SH-SY5Y (cell line): ENCODE measurements around the gene FAM200A.
A peak's percentile ranks its signal among the peaks of the same experiment; 100 is the strongest.

Experiments
- GATA2 ChIP-seq: IDR thresholded peaks from 2 replicates; pipeline ENCODE4 v1.6.1; 2011; ENCODE audit warnings: mild to moderate bottlenecking, low read depth, low read length
- GATA3 ChIP-seq: IDR thresholded peaks from 2 replicates; pipeline ENCODE4 v1.6.1; 2011; ENCODE audit warnings: low read depth, mild to moderate bottlenecking, low read length, moderate library complexity

Gene FAM200A

DNA sequence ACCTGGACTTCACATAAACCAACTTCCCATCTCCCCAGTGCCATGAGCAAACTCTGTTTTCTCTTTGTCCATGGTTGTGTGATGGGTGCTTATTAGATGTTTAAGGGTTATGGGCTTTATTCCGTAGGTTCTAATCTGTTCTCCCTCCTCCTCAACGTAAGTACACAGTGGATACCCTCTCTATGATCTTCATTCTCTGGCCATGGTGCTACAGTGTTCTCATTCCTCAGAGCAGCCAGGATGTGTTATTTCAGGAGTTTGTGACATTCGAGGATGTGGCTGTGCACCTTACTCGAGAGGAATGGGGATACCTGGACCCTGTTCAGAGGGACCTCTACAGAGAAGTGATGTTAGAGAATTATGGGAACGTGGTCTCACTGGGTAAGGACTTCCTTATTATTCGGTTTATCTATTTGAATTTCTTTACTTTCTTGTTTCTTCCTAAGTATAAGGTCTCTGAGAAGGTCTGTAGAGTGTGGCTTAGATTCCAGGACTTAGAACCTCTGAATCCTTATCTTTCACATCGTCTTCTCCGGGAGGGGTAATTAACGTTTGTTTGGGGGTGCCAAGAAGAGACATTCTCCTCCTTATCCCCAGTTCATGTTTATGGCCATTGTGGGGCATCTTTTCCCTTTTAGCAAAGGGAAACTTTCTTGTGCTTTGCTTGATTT is 10.3 kb upstream of the FAM200A start:
- TF ChIP-seq GATA2 (no peak), GATA3 (no peak)

DNA sequence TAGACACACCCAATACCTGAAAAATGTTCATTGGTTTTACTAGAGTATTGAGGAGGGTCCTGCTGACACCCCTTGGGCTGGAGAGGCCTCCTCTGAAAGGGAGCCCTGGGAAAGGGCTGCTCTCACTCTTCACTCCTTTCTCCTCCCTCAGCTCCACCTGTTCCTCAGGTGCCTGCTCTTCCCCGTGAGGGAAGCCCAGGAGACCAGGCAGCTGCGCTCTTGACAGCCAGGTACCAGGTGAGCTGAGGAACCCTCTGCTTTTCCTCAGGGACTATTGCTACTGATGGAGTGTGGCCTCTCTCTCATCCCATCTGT is 9.8 kb upstream of the FAM200A start:
- TF ChIP-seq GATA3: no peak
- TF ChIP-seq GATA2: no peak

DNA sequence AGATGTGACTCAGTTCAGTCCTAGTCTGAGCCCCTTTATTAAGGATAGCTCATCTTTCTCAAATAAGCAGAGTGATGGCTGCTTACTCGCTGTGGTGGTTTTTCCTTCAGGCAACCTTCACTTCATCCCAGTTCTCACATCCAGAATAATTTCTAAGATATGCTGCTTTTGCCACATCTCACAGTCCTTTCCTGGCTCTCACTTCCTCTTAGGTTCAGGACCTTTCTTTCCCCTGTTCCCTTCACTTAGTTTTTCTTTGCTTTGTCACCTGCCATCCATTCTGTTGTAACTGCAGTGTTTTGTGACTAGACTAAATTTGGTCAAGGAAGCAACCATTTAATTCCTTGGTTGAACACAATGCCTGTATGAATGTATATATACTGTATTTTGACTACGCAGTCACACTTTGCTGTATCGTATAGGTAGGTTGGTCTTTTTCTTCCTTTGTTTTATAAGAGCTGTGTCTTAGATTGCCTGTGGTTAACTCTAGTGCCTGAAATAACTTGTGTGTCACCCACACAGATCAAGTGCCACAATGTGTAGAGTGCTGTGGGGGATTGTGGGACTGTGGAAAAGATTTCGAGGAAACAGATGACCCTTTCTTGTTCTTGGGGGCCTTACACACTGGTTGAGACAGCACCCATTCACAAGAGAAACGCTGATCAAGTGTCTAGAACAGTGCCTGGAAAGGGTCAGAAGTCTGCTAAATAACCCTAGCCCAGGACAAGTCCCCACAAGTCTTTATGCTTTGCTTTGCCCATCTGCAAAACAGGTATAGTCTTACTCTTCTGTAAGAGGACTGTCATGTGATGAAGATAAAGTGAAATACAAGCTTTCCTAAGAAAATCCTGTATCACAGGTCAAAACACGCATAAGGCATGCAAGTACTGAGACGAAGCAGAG is 9.2 kb upstream of the FAM200A start:
- no peak for TF ChIP-seq GATA3
- TF ChIP-seq GATA2: no peak

DNA sequence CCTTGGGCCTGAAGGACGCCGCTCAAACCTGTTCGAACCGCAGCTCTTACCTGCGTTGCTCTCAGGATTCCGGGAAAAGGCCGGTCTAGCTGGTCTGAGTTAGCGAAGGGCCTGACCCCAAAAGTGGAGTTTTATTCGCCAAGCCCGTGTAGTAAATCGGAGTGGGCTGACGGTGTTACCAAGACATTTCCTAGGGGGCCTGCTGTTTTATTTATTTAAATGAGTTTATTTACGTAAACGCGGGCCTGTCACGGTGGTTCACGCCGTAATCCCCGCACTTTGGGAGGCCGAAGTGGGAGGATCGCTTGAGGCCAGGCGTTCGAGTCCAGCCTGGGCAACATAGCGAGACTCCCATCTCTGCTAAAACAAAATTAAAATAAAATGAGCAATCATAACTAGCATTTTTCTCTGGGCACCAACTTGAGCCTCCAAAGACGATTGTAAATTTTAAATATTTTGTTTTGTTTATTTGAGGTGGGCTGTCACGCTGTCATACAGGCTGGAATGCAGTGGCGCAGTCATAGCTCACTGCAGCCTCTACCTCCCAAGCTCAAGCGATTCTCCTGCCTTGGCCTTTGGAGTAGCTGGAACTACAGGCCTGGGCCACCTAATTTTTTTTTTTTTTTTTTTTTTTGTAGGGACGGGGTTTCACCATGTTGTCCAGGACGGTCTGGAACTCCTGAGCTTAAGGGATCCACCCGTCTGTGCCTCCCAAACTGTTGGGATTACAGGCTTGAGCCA is 7.4 kb upstream of the FAM200A start:
- no peak for TF ChIP-seq GATA3
- TF ChIP-seq GATA2: no peak

DNA sequence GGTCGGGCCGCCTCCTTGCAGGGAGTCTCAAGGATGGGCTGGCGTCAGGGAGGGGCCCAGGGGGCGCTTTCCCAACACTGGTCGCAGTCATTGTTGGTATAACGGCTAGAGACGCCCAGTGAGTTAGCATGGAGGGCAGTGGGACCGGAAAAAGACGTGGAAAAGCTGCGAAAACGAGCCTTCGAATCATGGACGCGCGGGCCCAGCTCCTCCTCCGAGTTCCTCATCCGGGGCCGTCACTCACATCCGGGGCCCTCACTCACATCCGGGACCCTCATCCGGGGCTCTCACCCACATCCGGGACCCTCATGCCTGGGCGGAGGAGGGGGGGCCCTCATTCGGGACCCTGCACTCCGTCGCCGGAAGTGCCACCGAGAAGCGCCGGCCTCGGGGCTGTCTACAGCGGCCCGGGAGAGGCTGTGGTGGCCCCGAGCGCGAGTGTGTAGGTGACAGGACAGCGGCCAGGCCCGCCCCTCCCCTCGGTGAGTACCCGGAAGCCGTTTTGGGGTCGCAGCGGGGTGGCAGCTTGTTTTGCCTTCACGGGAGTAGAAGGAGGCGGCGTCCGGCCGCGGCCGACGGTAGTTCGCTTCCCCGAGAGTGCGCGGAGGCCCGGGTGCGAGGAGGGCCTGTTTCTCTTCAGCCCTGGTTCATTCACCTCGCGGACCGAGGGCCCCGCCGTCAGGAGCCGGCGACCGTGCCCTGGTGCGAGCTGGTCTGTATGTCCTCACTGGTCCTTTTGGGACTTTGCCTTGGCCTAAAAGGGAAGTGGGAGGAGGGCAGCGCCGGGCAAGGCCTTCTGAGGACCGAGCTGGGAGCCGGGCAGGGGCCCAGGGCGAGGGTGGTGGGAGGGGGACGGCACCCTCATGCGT is 6.6 kb upstream of the FAM200A start, which contains the start of gene ZNF655:
Gene ZNF655 (plus strand): TSS at position 337 of the 869 bp plus-strand sequence. CDS start 1,918 bp downstream, outside the sequence.
- 0 out of 2 replicates have a peak, but pooled peaks have one; percentile 5 for TF ChIP-seq GATA2
- no peak for TF ChIP-seq GATA3

DNA sequence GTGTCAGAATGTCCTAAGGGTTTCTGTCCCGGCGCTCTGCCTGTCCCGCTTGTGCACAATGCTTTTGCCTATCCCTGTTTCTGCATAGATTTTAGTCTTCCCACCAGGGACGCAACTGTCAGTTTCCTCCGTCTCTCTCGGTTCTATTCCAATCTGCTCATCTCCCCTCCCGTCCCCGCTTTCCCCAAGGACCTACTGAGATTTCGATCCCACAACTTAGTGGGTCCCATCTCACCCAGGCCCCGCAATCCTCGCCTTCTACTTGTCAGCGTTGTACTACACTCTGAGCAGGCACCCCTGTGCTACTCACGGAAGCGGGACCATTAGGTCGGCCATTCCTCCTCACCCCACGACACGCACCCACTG is 6.0 kb upstream of the FAM200A start:
- TF ChIP-seq GATA3 (no peak), GATA2 (peak; percentile 39; the same call in 1 of the 2 replicates)

DNA sequence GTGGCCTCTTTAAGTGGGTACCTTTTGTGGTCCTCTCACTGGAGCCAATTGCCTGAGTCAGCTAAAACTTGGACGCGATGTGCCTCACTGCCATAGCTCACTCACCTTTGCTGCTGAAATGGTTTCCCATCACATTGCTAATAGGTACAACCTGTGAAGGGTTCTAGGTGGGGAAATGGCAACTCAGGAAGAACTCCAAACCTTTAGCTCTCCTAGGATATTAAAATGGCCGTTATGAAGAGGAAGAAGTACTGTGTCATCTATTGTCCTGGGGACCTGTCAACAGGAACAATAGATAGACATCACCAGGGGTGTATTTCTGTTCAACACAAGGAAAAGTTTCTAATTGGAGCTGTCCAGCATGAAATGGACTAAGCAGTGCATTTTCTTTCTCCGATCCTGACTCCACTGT is 5.3 kb upstream of the FAM200A start:
- no peak for TF ChIP-seq GATA3
- TF ChIP-seq GATA2: no peak

DNA sequence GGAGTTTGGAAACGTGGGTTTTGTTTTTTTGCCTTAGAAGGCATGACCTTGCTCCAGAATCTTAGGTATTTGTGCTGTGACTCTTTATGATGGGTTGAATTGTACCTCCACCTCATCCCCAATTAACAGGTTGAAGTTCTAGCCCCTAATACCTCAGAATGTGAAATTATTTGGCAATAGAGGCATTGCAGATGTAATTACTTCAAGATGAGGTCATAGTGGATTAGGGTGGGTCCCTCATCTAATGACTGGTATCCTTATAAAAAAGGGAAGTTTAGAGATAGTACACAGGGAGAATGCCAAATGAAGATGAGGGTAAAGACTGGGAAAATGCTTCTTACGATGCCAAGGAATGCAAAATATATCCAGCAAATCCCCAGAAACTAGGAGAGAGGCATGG is 3.0 kb upstream of the FAM200A start:
- TF ChIP-seq GATA2 (no peak), GATA3 (no peak)

DNA sequence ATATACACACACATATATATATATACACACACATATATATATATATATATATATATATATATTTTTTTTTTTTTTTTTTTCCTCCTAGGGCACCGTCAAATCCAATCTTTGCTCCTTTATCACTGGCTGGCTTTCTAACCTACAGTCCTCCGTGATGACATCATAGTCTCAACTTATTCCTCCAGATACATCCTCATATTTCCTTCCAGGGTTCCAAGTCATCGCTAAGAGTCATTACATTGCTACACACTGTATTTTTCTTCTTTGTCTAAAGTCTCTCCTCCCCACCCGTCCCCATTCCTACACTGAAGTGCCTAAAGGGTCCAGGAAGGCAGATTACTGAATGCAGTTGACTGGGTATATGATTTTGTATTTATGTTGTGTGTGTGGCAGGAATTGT is 1.1 kb upstream of the FAM200A start:
- TF ChIP-seq GATA3 (no peak), GATA2 (no peak)

DNA sequence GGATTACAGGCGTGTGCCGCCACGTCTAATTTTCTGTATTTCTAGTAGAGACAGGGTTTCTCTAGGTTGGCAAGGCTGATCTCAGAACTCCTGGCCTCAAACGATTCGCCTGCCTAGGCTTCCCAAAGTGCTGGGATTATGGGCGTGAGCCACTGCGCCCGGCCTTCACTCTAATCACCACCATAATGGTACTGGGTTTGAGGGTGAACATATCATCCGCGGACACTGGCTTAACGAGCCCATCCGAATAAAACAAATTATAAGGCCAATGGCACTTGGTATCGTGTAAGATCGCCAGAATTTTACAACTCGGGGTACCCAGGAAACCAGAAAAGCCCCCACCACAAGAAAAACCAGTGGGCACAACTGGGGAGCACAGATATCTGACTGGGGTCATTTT is 580 bp downstream of the FAM200A start:
- no peak for TF ChIP-seq GATA3
- no peak for TF ChIP-seq GATA2

DNA sequence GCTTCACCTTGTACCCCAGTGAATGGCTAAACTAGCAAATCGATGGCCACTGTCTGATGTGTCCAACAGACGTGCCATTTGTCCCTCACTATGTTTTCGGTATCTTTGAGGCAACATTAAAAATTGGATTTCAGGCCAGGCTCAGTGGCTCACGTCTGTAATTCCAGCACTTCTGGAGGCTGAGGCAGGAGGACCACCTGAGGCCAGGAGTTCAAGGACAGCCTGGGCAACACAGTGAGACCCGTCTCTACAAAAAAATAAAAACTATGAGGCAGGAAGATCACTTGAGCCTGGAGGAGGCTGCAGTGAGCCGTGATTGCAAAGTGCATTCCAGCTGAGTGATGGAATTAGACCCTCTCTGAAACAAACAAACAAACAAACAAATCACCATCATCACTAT is 8.0 kb downstream of the FAM200A start:
- TF ChIP-seq GATA2 (no peak), GATA3 (no peak)

DNA sequence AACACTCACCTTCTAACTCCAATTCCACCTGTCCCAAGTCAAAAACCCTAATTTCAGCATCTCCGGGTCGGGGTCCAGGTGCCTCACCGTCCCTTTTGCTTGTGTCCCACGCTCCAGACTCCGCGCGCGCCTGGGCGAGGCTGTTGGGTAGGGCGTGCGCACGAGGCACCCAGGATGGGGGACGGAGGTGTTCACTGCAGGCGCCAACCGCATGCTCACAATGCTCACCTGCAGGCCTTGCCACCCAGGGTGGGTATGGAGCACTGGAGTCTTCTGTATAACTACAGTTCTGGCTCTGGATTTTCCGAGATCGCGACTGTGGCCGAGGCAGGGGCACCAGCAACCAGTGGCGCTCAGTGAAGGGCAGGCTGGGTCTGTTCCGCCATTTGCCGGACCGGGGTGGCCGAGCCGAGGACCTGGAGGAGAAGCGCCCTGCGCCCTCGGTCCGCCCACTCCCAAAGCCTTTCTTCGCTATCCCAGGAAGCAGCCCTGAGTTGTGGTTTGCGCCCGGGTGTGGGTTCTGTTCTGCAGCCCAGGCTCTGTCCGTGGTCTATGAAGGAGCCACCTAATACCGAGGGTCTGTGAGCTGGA is 8.7 kb downstream of the FAM200A start:
- TF ChIP-seq GATA2 (no peak), GATA3 (no peak)

DNA sequence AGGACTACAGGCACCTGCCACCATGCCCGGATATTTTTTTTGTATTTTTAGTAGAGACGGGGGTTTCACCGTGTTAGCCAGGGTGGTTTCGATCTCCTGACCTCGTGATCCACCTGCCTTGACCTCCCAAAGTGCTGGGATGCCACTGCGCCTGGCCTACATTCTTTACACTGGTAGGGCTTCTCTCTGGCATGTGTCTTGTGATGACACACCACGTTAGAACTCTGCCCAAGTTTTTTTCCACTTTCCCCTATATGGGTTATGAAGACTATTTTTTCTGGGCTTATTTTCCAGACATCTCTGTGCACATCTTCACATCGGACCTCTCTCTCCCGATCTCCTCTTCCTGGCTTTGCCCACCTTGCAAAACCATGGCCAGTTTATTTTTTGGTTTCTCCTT is 10.7 kb downstream of the FAM200A start:
- no peak for TF ChIP-seq GATA2
- TF ChIP-seq GATA3: no peak

DNA sequence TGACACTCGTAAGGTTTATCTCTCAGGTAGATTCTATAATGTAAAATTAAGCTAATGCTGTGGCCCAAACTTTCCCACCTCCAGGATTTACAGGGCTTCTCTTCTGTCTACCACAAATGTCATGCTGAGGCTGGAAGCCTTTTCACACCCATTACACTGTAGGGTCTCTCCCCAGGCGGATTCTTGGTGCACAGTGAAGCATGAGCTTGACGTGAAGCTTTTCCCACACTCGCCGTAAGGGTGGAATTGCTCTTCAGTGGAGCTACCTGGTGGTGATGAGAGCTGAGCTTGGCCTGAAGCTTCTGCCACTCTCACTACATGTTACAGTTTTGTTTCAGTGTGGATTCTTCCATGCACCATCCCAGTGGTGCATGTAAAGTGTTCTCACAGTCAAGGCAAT is 11.4 kb downstream of the FAM200A start:
- TF ChIP-seq GATA2: no peak
- TF ChIP-seq GATA3: no peak
